Endodermal cell (in vitro differentiated cells): ENCODE measurements around the gene TULP4. TPM values are rescaled to one million over a fixed set of nuclear protein-coding genes. Genes with fewer than 3 reads are reported as not detected.

ENCODE experiments used
- DNase-seq: peaks from one replicate; pipeline ENCODE4 v3.0.0-alpha.2; 2017
- H3K27ac ChIP-seq: 2 replicates; pipeline ENCODE4 v1.5.1; 2013; ENCODE audit warnings: mild to moderate bottlenecking, low read depth, low read length, moderate library complexity
- H3K27me3 ChIP-seq: 2 replicates; pipeline ENCODE4 v1.6.1; 2013; ENCODE audit warnings: mild to moderate bottlenecking, low read length, moderate library complexity; ENCODE audit not compliant: insufficient read depth, control insufficient read depth, poor library complexity, severe bottlenecking
- H3K36me3 ChIP-seq: 2 replicates; pipeline ENCODE4 v1.7.0; 2013; ENCODE audit warnings: mild to moderate bottlenecking, low read length, moderate library complexity; ENCODE audit not compliant: control insufficient read depth, insufficient read depth
- H3K4me1 ChIP-seq: one replicate; pipeline ENCODE4 v1.7.0; 2013; ENCODE audit warnings: low read length; ENCODE audit not compliant: control insufficient read depth, insufficient read depth
- H3K4me3 ChIP-seq: 2 replicates; pipeline ENCODE4 v1.5.1; 2013; ENCODE audit warnings: mild to moderate bottlenecking, low read length, moderate library complexity
- H3K9ac ChIP-seq: 2 replicates; pipeline ENCODE4 v1.6.1; 2013; ENCODE audit warnings: mild to moderate bottlenecking, low read length, moderate library complexity; ENCODE audit not compliant: poor library complexity, severe bottlenecking; ENCODE audit errors: extremely low read depth
- H3K9me3 ChIP-seq: 2 replicates; pipeline ENCODE4 v1.6.1; 2013; ENCODE audit warnings: mild to moderate bottlenecking, low read length, moderate library complexity; ENCODE audit not compliant: control insufficient read depth
- H3K27ac Mint-ChIP-seq: 2 replicates; pipeline ENCODE4 v1.8.0; 2020; ENCODE audit warnings: mixed read lengths
- H3K27me3 Mint-ChIP-seq: 2 replicates; pipeline ENCODE4 v1.8.0; 2021; ENCODE audit warnings: mild to moderate bottlenecking, mixed read lengths; ENCODE audit not compliant: insufficient read depth
- H3K36me3 Mint-ChIP-seq: 2 replicates; pipeline ENCODE4 v1.8.0; 2020; ENCODE audit warnings: low read depth, mixed read lengths
- H3K4me1 Mint-ChIP-seq: 2 replicates; pipeline ENCODE4 v1.8.0; 2020; ENCODE audit warnings: mixed read lengths
- H3K4me3 Mint-ChIP-seq: 2 replicates; pipeline ENCODE4 v1.8.0; 2020; ENCODE audit warnings: mild to moderate bottlenecking, moderate library complexity, mixed read lengths
- H3K9me3 Mint-ChIP-seq: 2 replicates; pipeline ENCODE4 v1.8.0; 2020; ENCODE audit warnings: mild to moderate bottlenecking, mixed read lengths
- WGBS, 2 experiments: methylation state at CpG; one replicate each; pipeline versions ENCODE4 v1.1.5 to v1.1.7; 2013; ENCODE audit warnings: missing lambda C conversion rate in 2 of 2, mixed read lengths in 1 of 2; ENCODE audit not compliant: insufficient coverage in 1 of 2, insufficient read length in 1 of 2; 5-methylcytosine and 5-hydroxymethylcytosine counted together
- total RNA-seq, 2 donors: library from RNA; stranded (reverse); fragmentation: NEBNext Ultra II Directional in 1 of 2; extraction: Animal tissue kit (Norgen Biotek cat#: 25700) in 1 of 2; gene quantifications; 2 replicates in 1 of 2; 3 replicates in 1 of 2; pipeline ENCODE4 v1.2.1, GENCODE V29; 2021
- TF ChIP-seq, protein P1 (sequence below): fragments of 200-600 bp; sonication (generic); conservative IDR thresholded peaks from 2 replicates; pipeline ENCODE4 v1.5.0; 2021; ENCODE audit warnings: antibody characterized with exemption, mild to moderate bottlenecking

TULP4 gene
- total RNA-seq, 2 donors from 2014 or later = 102 to 103 TPM

GRCh38 chr6:158314737-158315136 lies 2.5 kb downstream of the TULP4 start:
- Histone ChIP-seq H3K9me3 (peaks cover 68% of the 10 kb centered on the region), H3K4me1 (no peaks in the 10 kb centered on the region), H3K27ac (no peak overlapping the region), H3K27me3 (no peaks in the 10 kb centered on the region), H3K9ac (no peak overlapping the region), H3K36me3 (peaks cover 71% of the 10 kb centered on the region), H3K4me3 (no peak overlapping the region)
- H3K9me3 Mint-ChIP-seq = peaks cover 45% of the 10 kb centered on the region
- H3K27me3 Mint-ChIP-seq = no peaks in the 10 kb centered on the region
- H3K4me3 Mint-ChIP-seq = no peak overlapping the region
- no peaks in the 10 kb centered on the region for H3K4me1 Mint-ChIP-seq
- TF ChIP-seq, protein P1, sequence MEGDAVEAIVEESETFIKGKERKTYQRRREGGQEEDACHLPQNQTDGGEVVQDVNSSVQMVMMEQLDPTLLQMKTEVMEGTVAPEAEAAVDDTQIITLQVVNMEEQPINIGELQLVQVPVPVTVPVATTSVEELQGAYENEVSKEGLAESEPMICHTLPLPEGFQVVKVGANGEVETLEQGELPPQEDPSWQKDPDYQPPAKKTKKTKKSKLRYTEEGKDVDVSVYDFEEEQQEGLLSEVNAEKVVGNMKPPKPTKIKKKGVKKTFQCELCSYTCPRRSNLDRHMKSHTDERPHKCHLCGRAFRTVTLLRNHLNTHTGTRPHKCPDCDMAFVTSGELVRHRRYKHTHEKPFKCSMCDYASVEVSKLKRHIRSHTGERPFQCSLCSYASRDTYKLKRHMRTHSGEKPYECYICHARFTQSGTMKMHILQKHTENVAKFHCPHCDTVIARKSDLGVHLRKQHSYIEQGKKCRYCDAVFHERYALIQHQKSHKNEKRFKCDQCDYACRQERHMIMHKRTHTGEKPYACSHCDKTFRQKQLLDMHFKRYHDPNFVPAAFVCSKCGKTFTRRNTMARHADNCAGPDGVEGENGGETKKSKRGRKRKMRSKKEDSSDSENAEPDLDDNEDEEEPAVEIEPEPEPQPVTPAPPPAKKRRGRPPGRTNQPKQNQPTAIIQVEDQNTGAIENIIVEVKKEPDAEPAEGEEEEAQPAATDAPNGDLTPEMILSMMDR = no peak
- H3K36me3 Mint-ChIP-seq = peaks cover 91% of the 10 kb centered on the region
- 92 to 95% methylated on average over 2 to 3 of the region's 3 CpGs for WGBS, 2 experiments
- H3K27ac Mint-ChIP-seq = no peak overlapping the region
- DNase-seq = no peak

DNA sequence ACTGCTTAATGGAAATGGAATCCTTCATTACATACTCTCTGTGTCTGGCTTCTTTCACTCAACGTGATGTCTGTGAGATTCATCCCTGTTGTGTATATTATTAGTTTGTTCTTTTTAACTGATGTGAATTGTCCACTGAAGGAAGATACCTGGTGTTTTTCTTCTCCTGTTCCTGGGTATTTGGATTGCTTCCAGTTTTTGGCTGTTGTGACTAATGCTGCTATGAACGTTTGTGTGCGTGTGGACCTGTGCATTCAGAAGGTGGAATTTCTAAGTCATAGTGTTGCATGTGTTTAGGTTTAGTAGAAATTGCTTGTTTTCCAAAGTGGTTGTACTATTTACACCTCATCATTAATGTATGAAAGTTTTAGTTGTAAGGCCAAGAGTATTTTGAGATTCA lies 3.8 kb downstream of the TULP4 start:
- Histone ChIP-seq H3K9me3 (peaks cover 56% of the 10 kb centered on the region), H3K4me1 (no peaks in the 10 kb centered on the region), H3K9ac (no peak overlapping the region), H3K36me3 (peaks cover 64% of the 10 kb centered on the region), H3K4me3 (no peak overlapping the region), H3K27me3 (no peaks in the 10 kb centered on the region), H3K27ac (no peak overlapping the region)
- no peak for DNase-seq
- Mint-ChIP-seq H3K4me3 (no peak overlapping the region), H3K27ac (no peak overlapping the region), H3K4me1 (no peaks in the 10 kb centered on the region), H3K36me3 (peaks cover 86% of the 10 kb centered on the region), H3K9me3 (peaks cover 34% of the 10 kb centered on the region), H3K27me3 (no peaks in the 10 kb centered on the region)
- TF ChIP-seq, protein P1 = no peak
- 97% methylated on average over 3 of the region's 3 CpGs; no CpG with 5 or more reads in 1 of the 2 experiments for WGBS, 2 experiments

DNA sequence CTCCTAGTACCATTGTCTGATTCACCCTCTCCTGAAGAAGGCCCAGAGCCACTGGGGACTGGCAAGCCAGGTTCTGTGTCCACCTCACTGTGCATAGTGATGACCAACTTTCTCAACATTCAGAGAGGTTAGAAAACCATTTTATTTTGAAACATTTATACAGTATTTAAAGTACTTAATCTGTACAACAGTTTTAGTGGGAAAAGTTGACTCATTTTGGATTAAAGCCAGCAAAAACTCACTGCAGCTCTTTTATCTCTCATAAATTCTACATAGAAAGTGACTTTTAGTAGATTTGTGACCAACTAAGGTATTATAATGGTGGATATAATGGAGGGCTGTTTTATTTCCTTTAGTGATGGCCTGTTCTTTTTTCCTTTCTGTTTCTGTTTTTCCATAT lies 9.7 kb downstream of the TULP4 start:
- H3K36me3 ChIP-seq = peaks cover 14% of the 10 kb centered on the region
- TF ChIP-seq, protein P1 = no peak
- no peaks in the 10 kb centered on the region for H3K27me3 ChIP-seq
- no peak overlapping the region for H3K4me3 Mint-ChIP-seq
- no peak overlapping the region for H3K4me3 ChIP-seq
- H3K9me3 ChIP-seq = peaks cover 11% of the 10 kb centered on the region
- peaks cover 13% of the 10 kb centered on the region for H3K4me1 Mint-ChIP-seq
- H3K27ac ChIP-seq = no peak overlapping the region
- H3K27me3 Mint-ChIP-seq = no peaks in the 10 kb centered on the region
- no peaks in the 10 kb centered on the region for H3K4me1 ChIP-seq
- H3K36me3 Mint-ChIP-seq = peaks cover 42% of the 10 kb centered on the region
- DNase-seq = no peak
- no peak overlapping the region for H3K27ac Mint-ChIP-seq
- H3K9ac ChIP-seq = no peak overlapping the region
- H3K9me3 Mint-ChIP-seq = peaks cover 7% of the 10 kb centered on the region
